Measurements from ENCODE around the gene NRF1. TPM values are rescaled to one million over a fixed set of nuclear protein-coding genes. Genes with fewer than 3 reads are reported as not detected.

NRF1 gene
- total RNA-seq, 1 experiment from 2014 or later: 25.9 TPM

GRCh38 chr7:129771928-129772479, 160.5 kb downstream of the NRF1 start:
- Histone ChIP-seq H3K9ac (ENCODE audit: low read length) (no peak overlapping the region), H3K9me3 (ENCODE audit: control insufficient read depth in 1 of 2, insufficient read depth in 1 of 2, low read depth in 1 of 2, low read length in 2 of 2) (no peaks in the 10 kb centered on the region), H3K4me3 (replicated peaks in 1 of 2; ENCODE audit: low read depth in 1 of 2, low read length in 2 of 2) (no peak overlapping the region), H3K36me3 (ENCODE audit: control insufficient read depth in 1 of 2, insufficient read depth in 2 of 2, low read length in 2 of 2) (no peaks in the 10 kb centered on the region; a peak in 1 of 4 replicates), H3K4me1 (ENCODE audit: control insufficient read depth in 1 of 2, insufficient read depth in 2 of 2, low read length in 2 of 2) (peaks cover 0 to 4% of the 10 kb centered on the region in 2 experiments; a peak in 2 of 4 replicates), H3K79me2 (ENCODE audit: insufficient read depth, low read length) (peaks cover 21% of the 10 kb centered on the region; the same call in 1 of the 2 replicates), H3K4me2 (ENCODE audit: low read length) (no peak overlapping the region), H2AFZ (ENCODE audit: low read depth, low read length, poor library complexity, severe bottlenecking) (no peak overlapping the region), H3K9me2 (ENCODE audit: insufficient read depth) (no peaks in the 10 kb centered on the region), H4K20me1 (ENCODE audit: insufficient read depth) (no peaks in the 10 kb centered on the region), H3K27ac (ENCODE audit: low read depth, low read length) (no peak overlapping the region), H3K27me3 (ENCODE audit: insufficient read depth, low read length) (no peaks in the 10 kb centered on the region)
- RAD21 ChIA-PET (ENCODE audit: low non-redundant PET in 1 of 2, low total read pairs in 2 of 2, uncharacterized antibody in 2 of 2, unreplicated experiment in 2 of 2): no interaction called here
- BruUV-seq (replicated peaks): no TSS peak
- CTCF ChIA-PET: no interaction called here
- ATAC-seq (no peak), DNase-seq (ENCODE audit: low read depth, low spot score) (no peak)
- POLR2A ChIA-PET: no interaction called here
- intact Hi-C loops (cut with micrococcal nuclease): no loop called here
- TF ChIP-seq CEBPB (IDR thresholded peaks at IDR 0.05; ENCODE audit: low read depth): no peak
- TF ChIP-seq ELF1 (IDR thresholded peaks at IDR 0.05; ENCODE audit: borderline replicate concordance, low read depth): no peak
- TF ChIP-seq FOSL1 (IDR thresholded peaks at IDR 0.05; ENCODE audit: low read depth): no peak
- no peak for TF ChIP-seq CTCF (IDR thresholded peaks at IDR 0.05 in 2 of 3, conservative IDR thresholded peaks at IDR 0.05 in 1 of 3; ENCODE audit: borderline replicate concordance in 1 of 3, insufficient read depth in 1 of 3, low read depth in 2 of 3, low read length in 2 of 3)
- no peak for TF ChIP-seq REST (IDR thresholded peaks at IDR 0.05; ENCODE audit: low read depth)
- no peak for TF ChIP-seq SP1 (IDR thresholded peaks at IDR 0.05; ENCODE audit: low read depth)
- TF ChIP-seq CBX3 (IDR thresholded peaks at IDR 0.05; ENCODE audit: low read depth): no peak
- TF ChIP-seq TCF7L2 (IDR thresholded peaks at IDR 0.05; ENCODE audit: borderline replicate concordance, extremely low read depth, insufficient read depth, insufficient read length): no peak
- no peak for TF ChIP-seq ATF3 (IDR thresholded peaks at IDR 0.05)
- TF ChIP-seq POLR2A (IDR thresholded peaks at IDR 0.05; ENCODE audit: borderline replicate concordance, extremely low read depth, insufficient read depth, insufficient read length): no peak
- TF ChIP-seq EZH2 (IDR thresholded peaks at IDR 0.05): no peak
- no peak for TF ChIP-seq ZFX (IDR thresholded peaks at IDR 0.05)
- no peak for TF ChIP-seq POLR2AphosphoS5 (IDR thresholded peaks at IDR 0.05; ENCODE audit: low read depth, low read length)
